ENCODE results near the gene PARP3.

Gene PARP3

GRCh38 chr3:51966922-51967383, 24.8 kb downstream of the PARP3 start:
- DNase-seq (ENCODE audit: low spot score): no peak

GRCh38 chr3:51967384-51968169, 25.4 kb downstream of the PARP3 start, which contains the start of gene PCBP4:
Gene PCBP4 (minus strand): TSS chr3:51967454. CDS start chr3:51961240, 6,214 bp downstream.
- no peak for DNase-seq (ENCODE audit: low spot score)

DNA sequence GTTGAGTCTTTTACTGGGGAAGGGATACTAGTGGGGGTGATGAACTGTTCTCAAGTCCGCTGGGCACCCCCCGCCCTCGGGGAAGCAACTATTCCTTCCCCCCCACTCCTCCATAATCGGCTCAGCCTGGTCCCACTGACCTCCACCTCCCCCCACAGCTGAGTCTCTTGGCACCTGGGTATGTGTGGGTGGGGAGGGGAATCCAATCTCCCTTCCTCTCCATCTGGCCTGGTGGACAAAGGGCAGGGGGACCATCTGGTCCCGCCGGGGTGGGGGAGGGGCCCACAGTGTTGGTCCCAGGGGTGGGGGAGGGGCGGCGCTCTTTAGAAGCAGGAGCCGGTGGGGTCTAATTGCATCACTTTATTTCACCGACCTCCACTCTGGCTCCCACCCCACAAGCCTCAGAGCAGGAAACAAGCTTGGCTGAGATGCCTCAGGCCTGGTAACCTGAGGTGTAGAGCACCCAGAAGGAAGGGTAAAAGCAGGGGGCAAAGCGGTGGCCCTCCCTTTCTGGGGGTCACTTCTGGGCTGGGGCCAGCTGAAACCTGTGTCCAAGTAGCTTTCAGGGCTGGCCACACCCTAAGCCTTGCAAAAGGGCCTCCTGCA, 26.1 kb downstream of the PARP3 start:
- DNase-seq (ENCODE audit: low spot score): peak; percentile 77

DNA sequence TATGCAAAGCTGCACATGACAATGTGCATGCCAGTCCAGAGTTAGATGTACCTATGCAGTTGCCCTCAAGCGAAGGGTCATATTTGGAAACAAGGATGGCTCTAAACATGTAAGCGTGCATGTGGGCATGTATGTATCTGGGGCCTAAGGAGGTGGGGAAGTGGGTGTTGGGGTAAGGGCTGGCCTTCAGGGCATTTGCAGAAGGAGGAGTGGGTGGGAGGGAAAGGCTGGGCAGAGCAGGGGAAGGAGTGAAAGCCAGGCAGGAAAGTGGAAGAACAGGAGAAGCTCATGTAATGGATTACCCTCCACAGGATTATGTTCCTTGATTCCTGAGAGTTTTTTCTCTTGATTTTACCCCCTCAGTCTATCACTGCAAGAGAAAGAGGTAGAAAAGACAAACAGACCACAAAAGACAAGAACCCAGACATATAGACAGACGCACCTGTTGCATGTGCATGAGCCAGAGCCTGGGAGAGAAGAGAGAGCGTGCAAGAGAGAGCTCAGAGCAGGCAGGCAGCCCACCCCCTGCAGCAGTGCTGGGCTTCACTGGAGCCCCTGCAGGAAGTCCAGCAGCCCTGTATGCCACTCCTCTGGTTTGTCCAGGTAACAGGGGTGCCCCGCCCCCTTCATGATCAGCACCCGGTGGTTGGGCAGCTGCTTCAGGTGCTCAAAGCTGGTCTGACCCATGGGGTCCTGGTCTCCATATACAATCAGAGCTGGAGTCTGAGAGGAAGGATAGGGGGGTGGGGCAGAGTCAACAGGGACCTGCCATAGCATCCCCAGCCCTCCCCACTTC, 26.9 kb downstream of the PARP3 start:
- no peak for DNase-seq (ENCODE audit: low spot score)

- DNase-seq (ENCODE audit: low spot score): no peak
Measured at GRCh38 chr3:51969841-51970240, 27.7 kb downstream of the PARP3 start.

- peak; percentile 76 for DNase-seq (ENCODE audit: low spot score)
Measured at GRCh38 chr3:51970606-51971300, 28.6 kb downstream of the PARP3 start.

DNA sequence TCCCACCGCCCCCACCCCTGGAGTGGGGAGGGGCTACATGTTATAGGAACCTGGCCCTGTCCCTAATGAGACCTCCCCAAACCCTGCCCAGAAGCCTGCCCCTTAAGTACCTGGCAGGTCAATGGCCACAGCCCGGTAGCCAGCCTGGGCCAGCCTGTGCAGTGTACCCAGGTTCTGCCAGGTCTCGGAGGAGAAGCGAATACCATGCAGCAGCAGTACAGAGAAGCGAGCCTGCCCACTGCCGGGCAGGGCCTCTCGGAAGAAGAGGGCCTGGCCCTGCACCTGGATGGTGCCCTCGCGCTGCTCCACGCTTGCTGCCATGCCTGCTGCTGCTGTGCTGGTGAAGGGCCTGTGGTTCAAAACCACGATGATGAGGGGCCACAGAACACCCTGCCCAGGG, 29.2 kb downstream of the PARP3 start:
- no peak for DNase-seq (ENCODE audit: low spot score)

DNA sequence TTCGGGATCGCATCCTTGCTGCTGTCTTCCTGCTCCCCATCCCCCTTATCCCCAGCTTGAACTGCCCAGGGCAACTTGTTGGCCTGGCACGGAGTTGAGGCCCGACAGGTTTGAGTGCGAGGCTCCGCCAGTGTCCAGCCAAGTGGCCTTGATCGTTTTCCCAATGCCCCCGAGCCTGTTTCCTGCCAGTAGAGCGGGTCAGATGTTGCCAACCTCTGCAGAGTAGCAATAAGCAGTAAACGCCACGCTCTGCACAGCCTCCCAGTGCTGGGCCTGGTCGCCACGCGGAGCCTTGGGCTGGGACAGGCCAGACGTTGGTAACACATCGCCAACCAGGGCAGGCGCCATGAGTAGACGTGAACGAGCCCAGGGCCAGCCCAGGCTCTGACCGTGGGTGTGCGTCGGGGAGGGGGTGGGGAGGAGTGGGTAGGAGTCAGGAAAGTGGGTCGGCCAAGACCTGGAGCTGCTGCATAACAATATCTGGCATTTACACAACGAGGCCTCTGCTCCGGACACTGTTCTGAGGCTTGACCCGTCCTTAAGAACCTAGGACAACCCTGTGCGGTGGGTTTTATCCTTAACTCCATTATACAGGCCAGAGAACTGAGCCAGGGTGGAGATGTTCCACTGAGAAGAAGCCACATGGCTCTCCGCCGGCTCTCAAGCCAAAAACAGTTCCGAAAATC, 32.3 kb downstream of the PARP3 start:
- DNase-seq (ENCODE audit: low spot score): no peak

DNA sequence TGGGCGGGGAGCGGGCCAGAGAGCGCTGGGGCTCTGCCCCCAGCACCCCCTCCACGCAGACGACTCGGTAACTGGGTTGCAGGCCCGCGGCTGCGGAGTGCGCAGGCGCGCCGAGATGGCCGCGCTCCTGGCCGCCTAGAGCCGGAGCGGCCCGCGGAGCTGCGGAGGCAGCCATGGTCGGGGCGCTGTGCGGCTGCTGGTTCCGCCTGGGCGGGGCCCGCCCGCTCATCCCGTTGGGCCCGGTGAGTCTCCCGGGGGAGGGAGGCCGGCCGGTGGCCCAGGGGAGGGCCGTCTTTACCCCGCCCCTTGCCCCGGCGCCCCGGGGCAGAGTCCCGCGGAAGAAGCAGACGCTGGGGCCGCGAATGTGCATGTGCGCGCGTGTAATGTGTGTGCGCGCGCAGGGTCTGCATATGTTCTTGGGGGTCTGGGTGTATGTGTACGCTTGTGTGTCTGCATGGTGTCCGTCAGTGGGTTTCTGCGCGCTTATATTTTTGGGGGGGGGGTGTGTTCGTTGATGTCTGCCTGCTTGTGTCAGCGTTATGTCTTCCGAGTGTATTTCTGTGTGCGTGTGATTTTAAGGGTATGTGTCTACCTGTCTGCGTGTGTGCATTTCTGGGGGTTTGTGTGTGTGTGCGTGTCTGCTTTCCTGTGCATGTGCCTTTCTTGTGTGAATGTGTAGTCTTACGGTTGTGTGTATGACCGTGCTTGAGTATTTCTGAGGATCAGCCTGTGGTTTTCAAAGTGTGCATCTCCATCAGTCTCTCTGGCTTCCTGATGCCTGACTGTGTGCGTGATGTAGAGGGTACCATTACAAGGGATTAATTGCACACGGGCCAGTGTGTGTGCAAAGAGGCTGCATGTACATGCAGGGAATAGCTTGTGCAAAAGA, 33.0 kb downstream of the PARP3 start, which contains the start of gene ABHD14A:
Gene ABHD14A (plus strand): TSS at position 102 of the 889 bp plus-strand sequence. CDS start 72 bp downstream, at position 174.
- peak; percentile 78 for DNase-seq (ENCODE audit: low spot score)

DNA sequence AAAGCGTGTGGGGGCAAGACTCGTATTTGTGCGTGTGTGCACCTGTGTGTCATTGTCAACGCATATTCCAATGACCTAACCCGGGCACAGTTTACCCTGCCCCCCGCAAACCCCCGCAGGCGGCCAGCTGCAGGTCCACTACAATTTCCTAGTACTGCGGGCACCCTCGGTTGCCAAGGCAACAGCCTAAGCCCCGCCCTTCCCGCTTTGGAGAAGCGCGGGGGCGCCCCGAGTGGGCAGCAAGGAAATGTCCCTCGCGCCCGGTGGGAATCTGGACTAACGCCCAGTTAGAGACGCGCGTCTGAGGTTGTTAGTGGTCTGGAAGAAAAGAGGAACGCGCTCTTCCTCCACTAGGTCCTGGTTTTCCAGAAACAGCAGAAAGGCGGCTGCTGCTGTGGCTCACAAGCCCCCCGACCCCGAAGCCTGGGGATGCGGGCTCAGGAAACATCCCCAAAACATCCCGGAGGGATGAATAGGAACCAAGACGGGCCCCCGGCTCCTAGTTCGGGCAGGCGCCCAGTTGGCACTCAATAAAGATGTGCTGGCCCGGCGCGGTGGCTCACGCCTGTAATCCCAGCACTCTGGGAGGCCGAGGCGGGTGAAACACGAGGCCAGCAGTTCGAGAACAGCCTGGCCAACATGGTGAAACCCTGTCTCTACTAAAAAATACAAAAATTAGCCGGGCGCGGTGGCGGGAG, 33.8 kb downstream of the PARP3 start:
- DNase-seq (ENCODE audit: low spot score): peak; percentile 93

GRCh38 chr3:51977446-51978142, 35.4 kb downstream of the PARP3 start:
- no peak for DNase-seq (ENCODE audit: low spot score)

DNA sequence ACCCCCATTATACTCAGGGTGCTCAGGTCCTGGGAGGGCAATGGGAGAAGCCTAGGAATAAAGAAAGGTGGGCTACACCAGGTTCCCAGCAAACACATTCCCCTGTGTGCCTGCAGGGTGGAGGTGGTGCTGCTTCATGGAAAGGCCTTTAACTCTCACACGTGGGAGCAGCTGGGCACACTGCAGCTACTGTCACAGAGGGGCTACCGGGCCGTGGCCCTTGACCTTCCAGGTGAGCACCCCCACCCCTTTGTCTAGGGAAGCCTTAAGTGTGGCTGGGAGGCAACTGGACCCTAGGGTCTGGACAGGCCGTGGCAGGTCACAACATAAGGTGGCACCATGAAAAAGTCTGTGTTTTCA, 36.0 kb downstream of the PARP3 start:
- no peak for DNase-seq (ENCODE audit: low spot score)

DNA sequence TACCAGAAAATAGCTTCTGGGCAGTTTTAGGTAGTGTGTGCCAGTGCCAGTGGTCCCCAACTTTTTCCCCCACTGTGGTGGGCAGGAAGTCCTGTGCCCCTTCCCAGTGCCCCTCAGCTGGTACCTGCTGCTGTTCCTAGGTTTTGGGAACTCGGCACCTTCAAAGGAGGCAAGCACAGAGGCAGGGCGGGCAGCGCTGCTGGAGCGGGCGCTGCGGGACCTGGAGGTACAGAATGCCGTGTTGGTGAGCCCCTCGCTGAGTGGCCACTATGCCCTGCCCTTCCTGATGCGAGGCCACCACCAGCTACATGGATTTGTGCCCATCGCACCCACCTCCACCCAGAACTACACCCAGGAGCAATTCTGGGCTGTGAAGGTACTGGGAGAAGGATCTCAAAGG, 38.1 kb downstream of the PARP3 start:
- DNase-seq (ENCODE audit: low spot score): no peak

DNA sequence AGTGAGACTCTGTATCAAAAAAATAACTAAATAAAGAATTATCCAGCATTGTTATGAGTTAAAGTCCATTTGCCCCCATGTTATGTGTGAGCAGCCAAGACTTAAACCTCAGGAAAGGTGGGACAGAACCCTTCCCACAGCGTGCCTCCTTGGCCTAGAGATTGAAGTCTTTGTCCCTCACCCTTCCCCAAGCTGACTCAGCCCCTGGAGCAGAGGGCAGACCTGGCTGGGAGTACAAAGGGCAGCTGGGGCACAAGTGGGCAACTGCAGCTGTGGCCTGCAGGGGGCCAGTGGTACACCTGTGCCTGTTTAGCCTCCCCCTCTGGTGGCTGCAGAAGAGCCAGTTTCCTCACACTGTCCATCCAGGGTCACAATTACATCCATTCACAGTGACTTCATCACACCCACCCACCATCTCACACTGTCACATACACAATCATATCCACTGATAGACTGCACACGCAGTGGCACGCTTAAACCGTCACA, 40.2 kb downstream of the PARP3 start:
- DNase-seq (ENCODE audit: low spot score): peak; percentile 46

DNA sequence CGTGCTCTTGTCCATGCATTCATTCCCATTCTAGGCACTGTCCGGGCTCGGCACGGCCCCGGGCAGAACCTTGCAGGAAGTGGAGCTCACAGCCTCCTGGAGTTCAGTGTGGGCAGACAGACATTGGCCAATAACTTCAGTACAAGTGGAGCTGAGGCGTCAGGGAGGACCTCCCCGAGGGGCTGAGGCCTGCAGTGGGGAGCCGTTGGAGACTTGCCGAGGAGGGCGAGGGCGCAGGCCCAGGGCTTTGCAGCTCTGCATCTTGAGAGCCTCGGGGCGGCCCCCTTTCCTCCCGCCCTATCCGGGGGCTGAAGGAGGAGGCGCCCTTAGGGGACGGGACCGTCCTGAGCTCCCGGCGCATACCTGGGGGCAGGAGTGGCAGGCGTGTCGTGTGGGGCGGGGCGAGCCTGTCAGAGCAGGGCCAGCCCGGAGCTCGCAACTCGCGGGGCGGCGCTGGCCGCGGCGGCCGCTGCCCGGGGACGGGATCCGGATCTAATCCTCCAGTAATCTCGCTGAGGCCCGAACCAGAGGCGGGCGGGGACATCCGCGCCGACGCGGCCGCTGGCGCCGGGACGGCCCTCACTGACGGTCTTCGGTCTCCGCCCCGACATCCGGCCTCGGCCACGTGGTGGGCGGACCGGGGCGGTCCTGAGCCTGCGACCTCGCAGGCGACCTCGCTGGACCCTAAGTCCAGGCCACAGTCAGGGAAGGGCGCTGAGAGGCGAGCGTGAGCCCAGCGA, 40.8 kb downstream of the PARP3 start, which contains the start of gene ACY1:
Gene ACY1 (plus strand): TSS at position 698 of the 740 bp plus-strand sequence. CDS start 530 bp downstream, outside the sequence.
- DNase-seq (ENCODE audit: low spot score): peak; percentile 74

DNA sequence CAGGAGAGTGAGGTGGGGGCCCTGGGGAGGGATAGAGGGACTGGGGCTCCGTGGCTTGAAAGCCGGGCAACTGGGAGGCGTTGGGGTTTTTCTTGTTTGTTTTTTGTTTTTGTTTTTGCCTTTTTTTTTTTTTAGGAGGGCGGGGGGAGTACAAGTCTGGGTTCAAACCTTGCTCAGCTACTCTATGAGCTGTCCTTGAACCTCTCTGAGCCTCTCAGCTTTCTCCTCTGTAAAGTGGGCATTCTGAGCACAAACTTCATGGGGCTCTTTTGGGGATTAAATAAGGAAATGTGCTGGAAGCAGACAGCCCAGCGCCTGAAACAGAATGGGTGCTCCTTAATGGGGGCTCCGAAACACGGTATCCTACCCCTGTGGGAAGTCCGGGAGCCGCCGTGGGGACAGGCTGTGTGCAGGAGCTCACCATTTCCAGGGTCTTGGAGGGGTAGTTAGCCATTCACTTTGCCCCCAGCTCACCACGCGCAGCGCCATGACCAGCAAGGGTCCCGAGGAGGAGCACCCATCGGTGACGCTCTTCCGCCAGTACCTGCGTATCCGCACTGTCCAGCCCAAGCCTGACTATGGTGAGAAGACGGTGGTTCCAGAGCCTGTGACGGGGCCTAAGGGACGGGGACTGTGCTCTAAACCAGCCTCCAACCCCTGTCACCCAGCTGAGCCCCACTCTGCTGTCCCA, 41.6 kb downstream of the PARP3 start:
- no peak for DNase-seq (ENCODE audit: low spot score)

- no peak for DNase-seq (ENCODE audit: low spot score)
Measured at GRCh38 chr3:51984269-51984647, 42.1 kb downstream of the PARP3 start.

Measured in cerebellar cortex (tissue), 1 donor.